Brain microvascular endothelial cell (primary cell): ENCODE measurements around the gene RNF146.
A peak's percentile ranks its signal among the peaks of the same experiment; 100 is the strongest.
"Not testable (repeated sequence)": the region's sequence is repeated elsewhere in the genome, so short reads cannot be mapped to it uniquely, and the experiment has no call there.

Experiments
- DNase-seq: peaks from one replicate; pipeline ENCODE4 v3.0.0-alpha.2; 2020
- H3K27ac ChIP-seq: fragments of 250-450 bp; sonication (Bioruptor Pico); 2 replicates; pipeline ENCODE4 v1.5.1; 2020; ENCODE audit warnings: mild to moderate bottlenecking, moderate library complexity
- H3K27me3 ChIP-seq: fragments of 250-450 bp; sonication (Bioruptor Pico); replicated peaks from 2 replicates; pipeline ENCODE4 v1.5.1; 2020; ENCODE audit warnings: mild to moderate bottlenecking
- H3K36me3 ChIP-seq: fragments of 250-450 bp; sonication (Bioruptor Pico); replicated peaks from 2 replicates; pipeline ENCODE4 v1.5.1; 2020; ENCODE audit warnings: mild to moderate bottlenecking
- H3K4me3 ChIP-seq: 2 replicates; pipeline ENCODE4 v1.5.1; 2011; ENCODE audit warnings: low read depth, mild to moderate bottlenecking, control low read depth, low read length, moderate library complexity
- CTCF ChIP-seq: IDR thresholded peaks from 2 replicates; pipeline ENCODE4 v1.5.1; 2011; ENCODE audit warnings: low read depth, mild to moderate bottlenecking, moderate library complexity, low read length, control low read depth, inconsistent platforms; ENCODE audit errors: missing control alignments
- in situ Hi-C: cut with HindIII; loops from 2 replicates; pipeline ENCODE4 v1.10.0; 2017; ENCODE audit warnings: low sequenced_read_pairs, low pct_ligation_motif_present

RNF146 gene, protein sequence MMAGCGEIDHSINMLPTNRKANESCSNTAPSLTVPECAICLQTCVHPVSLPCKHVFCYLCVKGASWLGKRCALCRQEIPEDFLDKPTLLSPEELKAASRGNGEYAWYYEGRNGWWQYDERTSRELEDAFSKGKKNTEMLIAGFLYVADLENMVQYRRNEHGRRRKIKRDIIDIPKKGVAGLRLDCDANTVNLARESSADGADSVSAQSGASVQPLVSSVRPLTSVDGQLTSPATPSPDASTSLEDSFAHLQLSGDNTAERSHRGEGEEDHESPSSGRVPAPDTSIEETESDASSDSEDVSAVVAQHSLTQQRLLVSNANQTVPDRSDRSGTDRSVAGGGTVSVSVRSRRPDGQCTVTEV

DNA sequence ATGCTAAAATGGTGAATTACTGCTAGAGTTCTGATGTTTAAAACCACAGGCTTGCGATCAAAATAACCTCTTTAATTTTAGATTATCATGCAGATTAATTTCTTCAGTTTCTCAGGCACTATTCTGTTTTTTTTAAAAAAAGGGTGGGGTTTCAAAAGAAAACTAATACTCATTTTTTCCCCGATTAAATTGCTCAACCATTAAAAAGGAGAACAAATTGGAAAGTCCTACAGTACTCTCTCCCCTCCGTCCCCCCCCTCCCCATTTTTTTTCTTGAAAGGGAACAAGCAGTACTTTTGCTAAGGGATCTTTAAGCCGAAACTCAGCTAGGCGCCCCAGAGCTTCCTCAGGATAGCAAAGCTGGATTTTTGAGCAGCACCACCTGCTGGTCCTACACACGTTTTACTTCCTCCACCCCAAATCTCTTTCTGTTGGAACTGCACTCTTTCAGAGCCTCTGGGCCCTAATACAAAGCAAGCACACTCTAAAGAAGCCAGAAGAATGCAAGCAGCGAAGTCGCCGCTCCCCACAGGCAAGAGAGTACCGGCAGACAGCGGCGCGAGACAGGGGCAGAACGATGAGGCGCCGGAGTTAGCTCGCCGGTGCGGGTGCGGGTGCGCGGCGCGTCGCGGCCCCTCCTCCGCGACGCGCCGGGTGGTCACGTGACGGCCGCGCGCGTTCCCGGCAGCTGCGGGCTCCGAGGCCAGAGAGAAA is at the start of gene RNF146:
RNF146 (plus strand) TSS at position 687 of the 714 bp plus-strand sequence. CDS start 13,475 bp downstream, outside the sequence.
- Histone ChIP-seq H3K36me3 (no peaks in the 10 kb centered on the region), H3K27me3 (no peaks in the 10 kb centered on the region), H3K4me3 (peak within 1 kb of the TSS; percentile 90), H3K27ac (peak within 1 kb of the TSS; percentile 93)
- peak; percentile 77 for DNase-seq
- in situ Hi-C loops, result no loop called here
- TF ChIP-seq CTCF, result peak; percentile 87

GRCh38 chr6:127219869-127220268 is 46.8 kb upstream of the RNF146 start:
- no peak for TF ChIP-seq CTCF

DNA sequence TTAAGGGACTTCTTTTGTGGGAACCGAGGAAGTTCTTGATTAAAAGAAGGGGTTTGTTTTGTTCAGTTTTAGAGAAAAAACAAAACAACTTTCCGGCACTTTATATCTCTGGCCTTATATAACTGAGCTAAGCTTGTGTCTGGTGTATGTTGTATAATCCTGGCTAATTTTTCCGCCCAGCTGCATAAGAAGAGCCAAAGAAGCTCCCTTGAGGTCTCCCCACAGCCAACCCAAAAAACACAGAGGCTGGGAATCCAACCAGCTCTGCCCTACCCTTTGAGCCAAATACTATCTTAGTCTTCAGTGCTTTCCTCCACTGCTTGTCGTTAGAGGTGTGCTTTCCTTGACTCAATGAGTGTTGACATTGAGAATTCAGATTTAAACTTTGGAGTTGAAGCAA is 45.5 kb upstream of the RNF146 start:
- no peak for TF ChIP-seq CTCF
- H3K27ac ChIP-seq, result no peak overlapping the region
- in situ Hi-C loops, result no loop called here
- H3K36me3 ChIP-seq, result no peaks in the 10 kb centered on the region
- no peaks in the 10 kb centered on the region for H3K27me3 ChIP-seq
- no peak for DNase-seq
- H3K4me3 ChIP-seq, result no peak overlapping the region

More at GRCh38 chr6:127219869-127220268, 46.8 kb upstream of the RNF146 start:
- Histone ChIP-seq H3K4me3 (no peak overlapping the region), H3K36me3 (no peaks in the 10 kb centered on the region), H3K27ac (no peak overlapping the region), H3K27me3 (no peaks in the 10 kb centered on the region)
- no peak for DNase-seq
- in situ Hi-C loops, result no loop called here

DNA sequence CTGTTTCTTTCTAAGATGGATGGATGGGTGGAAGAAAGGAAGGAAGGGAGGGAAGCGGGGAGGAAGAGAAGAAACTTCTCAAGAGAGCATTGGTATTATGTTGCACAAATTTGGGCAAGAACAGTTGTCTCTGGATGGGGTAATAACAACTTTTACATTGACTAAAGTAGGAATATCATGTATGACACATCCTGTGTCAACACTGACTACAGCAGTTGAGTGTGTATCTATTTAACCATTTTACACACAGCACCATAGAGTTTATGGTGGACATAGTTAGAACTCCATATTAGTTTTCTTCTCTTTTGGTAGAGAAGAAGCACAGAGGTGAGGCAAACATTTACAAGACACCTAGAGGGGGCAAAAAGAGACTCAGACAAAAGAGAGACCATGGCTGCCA is 44.2 kb upstream of the RNF146 start:
- TF ChIP-seq CTCF, result no peak
- Histone ChIP-seq H3K27me3 (no peaks in the 10 kb centered on the region), H3K36me3 (no peaks in the 10 kb centered on the region), H3K4me3 (no peak overlapping the region), H3K27ac (no peak overlapping the region)
- in situ Hi-C loops, result no loop called here
- no peak for DNase-seq

DNA sequence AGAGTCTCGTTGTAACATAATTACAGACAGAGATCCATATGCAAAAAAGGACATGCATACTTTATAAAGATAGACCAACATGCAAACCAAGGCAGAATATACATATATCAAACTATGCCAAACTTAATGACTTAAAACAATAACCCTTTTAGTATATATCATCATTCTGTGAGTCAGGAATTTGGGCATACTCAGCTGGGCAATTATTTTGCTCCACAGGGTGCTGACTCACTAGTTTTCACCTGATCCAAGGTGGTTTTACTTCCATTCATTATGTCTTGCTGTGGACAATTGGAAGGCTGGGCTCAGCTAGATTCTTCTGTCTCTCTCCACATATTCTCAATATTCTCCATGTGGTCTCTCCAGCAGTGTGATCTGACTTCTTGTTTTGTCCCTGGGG is 41.2 kb upstream of the RNF146 start:
- no peaks in the 10 kb centered on the region for H3K27me3 ChIP-seq
- no peak overlapping the region for H3K27ac ChIP-seq
- H3K36me3 ChIP-seq, result no peaks in the 10 kb centered on the region
- in situ Hi-C loops, result no loop called here
- no peak for TF ChIP-seq CTCF
- H3K4me3 ChIP-seq, result no peak overlapping the region
- no peak for DNase-seq

GRCh38 chr6:127233819-127234218 is 32.8 kb upstream of the RNF146 start:
- H3K36me3 ChIP-seq, H3K27ac ChIP-seq, H3K4me3 ChIP-seq, H3K27me3 ChIP-seq, DNase-seq, in situ Hi-C loops: not testable (repeated sequence)
